CD4-positive, alpha-beta T cell (primary cell): Measurements from ENCODE around the gene DGAT2L6. TPM values are rescaled to one million over a fixed set of nuclear protein-coding genes. Genes with fewer than 3 reads are reported as not detected.

Experiments used
- ATAC-seq: fragments of 200-7000 bp; cut with Tn5 transposase; one replicate; pipeline ENCODE4 v1.10.0; 2022; ENCODE audit warnings: mild to moderate bottlenecking; ENCODE audit not compliant: poor library complexity
- CTCF ChIA-PET: fragments of 350-600 bp; sonication (Branson Sonifier 250); formaldehyde crosslinking; loops from one replicate; lab custom pipeline; 2021; ENCODE audit warnings: antibody characterized with exemption, inconsistent platforms; lab: Charles Lee
- POLR2A ChIA-PET: fragments of 350-600 bp; sonication (Branson Sonifier 250); formaldehyde crosslinking; loops from one replicate; lab custom pipeline; 2021; ENCODE audit warnings: antibody characterized with exemption, inconsistent platforms; lab: Charles Lee
- DNase-seq, 14 experiments: peaks; one replicate each; pipeline ENCODE4 v3.0.0-alpha.2; 2013 to 2020; ENCODE audit warnings: mixed read lengths in 2 of 14
- H3K27ac ChIP-seq, 2 donors: one replicate each; pipeline versions ENCODE4 v1.5.1 to v1.7.0; 2013; ENCODE audit warnings: low read length in 2 of 2, low read depth in 1 of 2, mild to moderate bottlenecking in 1 of 2
- H3K27me3 ChIP-seq, 2 experiments: 1 replicate in 1 of 2; 2 replicates in 1 of 2; pipeline versions ENCODE4 v1.6.1 to v1.7.0; 2013; ENCODE audit warnings: low read length in 2 of 2, control low read depth in 1 of 2, mild to moderate bottlenecking in 1 of 2, moderate library complexity in 1 of 2; ENCODE audit not compliant: insufficient read depth in 2 of 2, control insufficient read depth in 1 of 2
- H3K36me3 ChIP-seq: one replicate; pipeline ENCODE4 v1.6.1; 2013; ENCODE audit warnings: low read length, control low read depth; ENCODE audit not compliant: insufficient read depth
- H3K4me1 ChIP-seq: one replicate; pipeline ENCODE4 v1.6.1; 2013; ENCODE audit warnings: low read length, control low read depth; ENCODE audit not compliant: insufficient read depth
- H3K4me3 ChIP-seq: one replicate; pipeline ENCODE4 v1.5.1; 2013; ENCODE audit warnings: mild to moderate bottlenecking, low read length, moderate library complexity
- H3K9me3 ChIP-seq, 2 experiments: 1 replicate in 1 of 2; 2 replicates in 1 of 2; pipeline versions ENCODE4 v1.6.1 to v1.7.0; 2013; ENCODE audit warnings: low read length in 2 of 2, mild to moderate bottlenecking in 2 of 2, control low read depth in 1 of 2, moderate library complexity in 1 of 2; ENCODE audit not compliant: control insufficient read depth in 1 of 2, insufficient read depth in 1 of 2
- H3K27ac Mint-ChIP-seq: one replicate; pipeline ENCODE4 v1.8.0; 2020; ENCODE audit warnings: mixed read lengths
- H3K27me3 Mint-ChIP-seq: one replicate; pipeline ENCODE4 v1.8.0; 2021; ENCODE audit warnings: mixed read lengths
- H3K36me3 Mint-ChIP-seq: one replicate; pipeline ENCODE4 v1.8.0; 2021; ENCODE audit warnings: low read depth, mixed read lengths
- H3K4me1 Mint-ChIP-seq: one replicate; pipeline ENCODE4 v1.8.0; 2021; ENCODE audit warnings: low read depth, mixed read lengths
- H3K4me3 Mint-ChIP-seq: one replicate; pipeline ENCODE4 v1.8.0; 2020; ENCODE audit warnings: mild to moderate bottlenecking, mixed read lengths
- H3K9me3 Mint-ChIP-seq: one replicate; pipeline ENCODE4 v1.8.0; 2020; ENCODE audit warnings: mixed read lengths
- CTCF ChIP-seq: fragments of 200-600 bp; IDR thresholded peaks from one replicate; pipeline ENCODE4 v1.8.0; 2022; ENCODE audit warnings: antibody characterized with exemption, mild to moderate bottlenecking
- intact Hi-C, 2 experiments: fragments of 100-400 bp; cut with DNase I in 1 of 2; cut with micrococcal nuclease in 1 of 2; formaldehyde crosslinking; loops; one replicate each; pipeline versions ENCODE4 v1.15.1 to v1.9.0; 2023 to 2025; cut with DNase I, micrococcal nuclease
- total RNA-seq, 174 experiments: library from RNA in 2 of 174; stranded (reverse) in 2 of 174; gene quantifications; one replicate each; pipeline ENCODE4 v1.2.3 and lab custom pipeline; 2021 to 2026

Gene DGAT2L6
- total RNA-seq, 2 experiments from 2014 or later: not detected

- intact Hi-C loops: loop anchor here (2.0 to 10.0 kb wide), 7 partner anchors 100 to 1307 kb away; partner anchors contain the start of genes PJA1 (in 2 of the 2), EFNB1 (in 1 of the 2), PDZD11 (in 1 of the 2) and RAB41 (in 1 of the 2)
- Mint-ChIP-seq H3K4me1 (peaks cover 33% of the 10 kb centered on the region), H3K4me3 (peak overlapping the region; percentile 85), H3K27me3 (no peaks in the 10 kb centered on the region), H3K36me3 (peaks cover 34% of the 10 kb centered on the region), H3K27ac (peak overlapping the region; percentile 87), H3K9me3 (no peaks in the 10 kb centered on the region)
- no peak for TF ChIP-seq CTCF
- H3K27me3 ChIP-seq: no peaks in the 10 kb centered on the region
- no peak overlapping the region for H3K4me3 ChIP-seq
- CTCF ChIA-PET: interaction anchor here (1.5 to 2.4 kb wide), 2 partner anchors 35 to 102 kb away, joined by 4 to 5 read pairs; no protein-coding TSS in a partner anchor
- H3K27ac ChIP-seq: no peak overlapping the region
- H3K9me3 ChIP-seq: no peaks in the 10 kb centered on the region
- peaks cover 7% of the 10 kb centered on the region for H3K36me3 ChIP-seq
- POLR2A ChIA-PET: interaction anchor here (1.8 to 2.5 kb wide), 2 partner anchors 158 to 1303 kb away, joined by 9 to 11 read pairs; partner anchors contain the start of genes EFNB1, KIF4A and PDZD11
- peaks cover 21% of the 10 kb centered on the region for H3K4me1 ChIP-seq
- no peak for ATAC-seq
- peak in 3 of 14 experiments; percentile 7 to 15 (median 14) for DNase-seq
Measured at GRCh38 chrX:70132224-70132623, 45.1 kb upstream of the DGAT2L6 start.

GRCh38 chrX:70132877-70133302 is 44.4 kb upstream of the DGAT2L6 start:
- no peaks in the 10 kb centered on the region for H3K9me3 ChIP-seq
- peak overlapping the region; percentile 79 to 94 for H3K27ac ChIP-seq
- ChIA-PET CTCF (interaction anchor here (1.1 to 2.4 kb wide), 3 partner anchors 35 to 1305 kb away, joined by 3 to 5 read pairs (median 4); no protein-coding TSS in a partner anchor), POLR2A (interaction anchor here (0.6 to 2.5 kb wide), 10 partner anchors 10 to 1304 kb away, joined by 3 to 11 read pairs (median 7); partner anchors contain the start of genes EFNB1, KIF4A, PDZD11 and PJA1)
- DNase-seq (no peak), ATAC-seq (peak; percentile 29)
- no peaks in the 10 kb centered on the region for H3K27me3 ChIP-seq
- Mint-ChIP-seq H3K4me1 (peaks cover 37% of the 10 kb centered on the region), H3K27ac (peak overlapping the region; percentile 87), H3K9me3 (no peaks in the 10 kb centered on the region), H3K27me3 (no peaks in the 10 kb centered on the region), H3K4me3 (peak overlapping the region; percentile 89), H3K36me3 (peaks cover 36% of the 10 kb centered on the region)
- H3K4me3 ChIP-seq: peak overlapping the region; percentile 77
- peaks cover 7% of the 10 kb centered on the region for H3K36me3 ChIP-seq
- H3K4me1 ChIP-seq: peaks cover 21% of the 10 kb centered on the region
- TF ChIP-seq CTCF: no peak
- intact Hi-C loops: loop anchor here (2.0 to 10.0 kb wide), 7 partner anchors 101 to 1308 kb away; partner anchors contain the start of genes PJA1 (in 2 of the 2), EFNB1 (in 1 of the 2), PDZD11 (in 1 of the 2) and RAB41 (in 1 of the 2)

- Mint-ChIP-seq H3K4me3 (peak within 1 kb of the TSS; percentile 89), H3K27me3 (no peaks in the 10 kb centered on the region), H3K27ac (peak within 1 kb of the TSS; percentile 87), H3K4me1 (peaks cover 37% of the 10 kb centered on the region), H3K9me3 (no peaks in the 10 kb centered on the region), H3K36me3 (peaks cover 36% of the 10 kb centered on the region)
- peak within 1 kb of the TSS; percentile 79 to 94 for H3K27ac ChIP-seq
- H3K36me3 ChIP-seq: peaks cover 7% of the 10 kb centered on the region
- ChIA-PET CTCF (interaction anchor here (0.7 to 2.4 kb wide), 4 partner anchors 36 to 1306 kb away, joined by 3 to 5 read pairs (median 4); no protein-coding TSS in a partner anchor), POLR2A (interaction anchor here (0.6 to 2.5 kb wide), 12 partner anchors 9 to 1305 kb away, joined by 3 to 11 read pairs (median 6); partner anchors contain the start of genes EFNB1, KIF4A, PDZD11 and PJA1)
- peak; percentile 51 for TF ChIP-seq CTCF
- ATAC-seq (peak; percentile 81), DNase-seq (peak; percentile 54 to 94 (median 67))
- peak within 1 kb of the TSS; percentile 77 for H3K4me3 ChIP-seq
- H3K9me3 ChIP-seq: no peaks in the 10 kb centered on the region
- intact Hi-C loops: loop anchor here (2.0 to 10.0 kb wide), 7 partner anchors 101 to 1309 kb away; partner anchors contain the start of genes PJA1 (in 2 of the 2), EFNB1 (in 1 of the 2), PDZD11 (in 1 of the 2) and RAB41 (in 1 of the 2)
- H3K4me1 ChIP-seq: peaks cover 23% of the 10 kb centered on the region
- no peaks in the 10 kb centered on the region for H3K27me3 ChIP-seq
Measured at GRCh38 chrX:70133303-70134115, 43.8 kb upstream of the DGAT2L6 start, which contains the start of gene IGBP1. Gene IGBP1, plus strand, starts transcription at chrX:70133447. Its CDS starts 501 bp downstream, at chrX:70133948.
